DMS79 (cell line): ENCODE results near the gene SDF4.
A peak's percentile ranks its signal among the peaks of the same experiment; 100 is the strongest.
"Not testable (repeated sequence)": the region's sequence is repeated elsewhere in the genome, so short reads cannot be mapped to it uniquely, and the experiment has no call there.

ENCODE experiments used
- DNase-seq: peaks from one replicate; lab custom pipeline; 2025; lab: John Stamatoyannopoulos, UW

SDF4 gene

DNA sequence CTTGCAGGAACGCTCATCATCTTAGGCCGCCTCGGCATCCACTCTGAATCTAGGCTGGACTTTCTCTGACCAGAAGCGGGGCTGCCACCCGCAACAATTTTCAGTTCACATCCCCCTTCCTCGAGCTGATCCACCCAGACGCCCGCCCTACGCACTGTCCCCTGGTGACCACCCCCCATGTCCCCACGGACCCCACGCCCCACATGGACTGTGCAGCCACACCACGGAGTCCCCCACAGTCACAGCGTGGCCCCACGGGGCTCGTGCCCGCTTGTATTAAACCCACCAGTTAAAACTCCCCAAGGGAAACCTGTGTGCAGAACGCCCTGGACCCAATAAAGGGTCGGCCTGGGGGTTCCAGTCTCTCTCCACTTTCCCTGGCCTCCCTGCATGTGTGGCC is 27.7 kb upstream of the SDF4 start:
- no peak for DNase-seq

GRCh38 chr1:1259119-1259488 is 27.3 kb upstream of the SDF4 start:
- DNase-seq = no peak

- no peak for DNase-seq
Observed at GRCh38 chr1:1256956-1257871, 25.4 kb upstream of the SDF4 start.

DNA sequence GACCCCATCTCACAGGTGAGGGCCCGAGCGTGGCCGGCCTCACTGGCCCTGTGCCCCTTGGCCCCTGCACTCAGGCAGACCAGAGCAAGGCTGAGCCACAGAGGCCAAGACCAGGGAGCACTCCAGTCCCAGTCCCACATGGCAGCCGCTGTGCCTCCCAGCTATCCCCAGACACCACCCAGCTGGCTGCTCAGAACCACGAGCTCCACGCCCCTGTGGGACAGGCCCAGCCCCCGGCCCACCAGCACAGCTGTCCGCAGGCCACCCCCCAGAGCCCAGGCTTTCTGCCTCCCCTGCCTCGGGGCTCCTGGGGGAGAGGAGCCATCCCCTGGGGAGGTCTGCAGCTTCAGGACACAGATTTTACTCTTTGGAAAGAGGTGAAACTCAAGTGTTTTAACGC is 23.8 kb upstream of the SDF4 start:
- no peak for DNase-seq

- DNase-seq = no peak
Observed at GRCh38 chr1:1255078-1255477, 23.3 kb upstream of the SDF4 start.

DNA sequence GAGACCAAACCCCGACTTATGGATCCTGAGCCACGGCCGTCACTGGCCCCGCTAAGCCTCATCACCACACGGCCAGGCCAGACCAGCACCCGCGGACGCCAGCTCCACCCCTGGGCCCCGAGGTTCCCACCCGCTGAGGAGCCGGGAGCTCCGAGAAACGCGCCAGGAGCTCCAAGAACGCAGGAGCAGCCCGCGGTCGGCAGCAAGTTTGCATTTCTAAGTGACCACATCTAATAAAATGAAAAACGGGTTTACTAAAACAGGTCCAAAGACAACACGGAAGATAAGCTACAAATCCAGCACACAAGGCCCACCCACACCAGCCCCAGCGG is 22.8 kb upstream of the SDF4 start:
- no peak for DNase-seq

GRCh38 chr1:1253972-1254666 is 22.3 kb upstream of the SDF4 start:
- DNase-seq = no peak

DNA sequence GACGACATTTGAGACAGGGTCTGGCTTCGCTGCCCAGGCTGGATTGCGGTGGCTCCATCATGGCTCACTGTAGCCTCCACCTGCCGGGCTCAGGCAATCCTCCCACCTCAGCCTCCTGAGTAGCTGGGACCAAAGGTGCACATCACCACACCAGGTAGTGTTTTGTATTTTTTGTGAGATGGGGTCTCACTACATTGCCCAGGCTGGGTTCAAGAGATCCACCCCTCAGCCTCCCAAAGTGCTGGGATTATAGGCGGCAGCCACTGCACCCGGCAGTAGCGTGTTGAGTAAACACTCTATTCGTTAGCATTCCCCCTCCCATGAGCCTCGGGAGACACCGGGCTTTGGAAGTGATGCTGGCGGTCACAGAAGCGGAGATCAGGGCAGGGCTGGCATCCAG is 21.5 kb upstream of the SDF4 start:
- no peak for DNase-seq

- peak; percentile 71 for DNase-seq
Observed at GRCh38 chr1:1250786-1251284, 19.0 kb upstream of the SDF4 start.

DNA sequence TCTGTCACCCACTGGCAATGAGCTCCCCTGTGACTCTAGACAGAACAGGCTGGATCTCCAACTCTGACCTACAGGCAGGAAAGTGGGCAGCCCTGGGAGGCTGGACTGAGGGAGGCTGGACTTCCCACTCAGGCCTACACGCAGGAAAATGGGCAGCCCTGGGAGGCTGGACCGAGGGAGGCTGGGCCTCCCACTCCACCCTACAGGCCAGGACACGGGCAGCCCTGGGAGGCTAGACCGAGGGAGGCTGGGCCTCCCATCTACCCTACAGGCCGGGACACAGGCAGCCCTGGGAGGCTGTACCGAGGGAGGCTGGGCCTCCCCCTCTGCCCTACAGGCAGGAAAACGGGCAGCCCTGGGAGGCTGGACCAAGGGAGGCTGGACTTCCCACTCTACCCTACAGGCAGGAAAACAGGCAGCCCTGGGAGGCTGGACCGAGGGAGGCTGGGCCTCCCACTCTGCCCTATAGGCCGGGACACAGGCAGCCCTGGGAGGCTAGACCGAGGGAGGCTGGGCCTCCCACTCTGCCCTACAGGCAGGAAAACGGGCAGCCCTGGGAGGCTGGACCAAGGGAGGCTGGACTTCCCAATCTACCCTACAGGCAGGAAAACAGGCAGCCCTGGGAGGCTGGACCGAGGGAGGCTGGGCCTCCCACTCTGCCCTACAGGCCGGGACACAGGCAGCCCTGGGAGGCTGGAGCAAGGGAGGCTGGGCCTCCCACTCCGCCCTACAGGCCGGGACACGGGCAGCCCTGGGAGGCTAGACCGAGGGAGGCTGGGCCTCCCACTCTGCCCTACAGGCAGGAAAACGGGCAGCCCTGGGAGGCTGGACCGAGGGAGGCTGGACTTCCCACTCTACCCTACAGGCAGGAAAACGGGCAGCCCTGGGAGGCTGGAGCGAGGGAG is 16.5 kb upstream of the SDF4 start:
- DNase-seq = not testable (repeated sequence)

GRCh38 chr1:1247341-1247913 is 15.6 kb upstream of the SDF4 start:
- no peak for DNase-seq

GRCh38 chr1:1246577-1247340 is 15.0 kb upstream of the SDF4 start, which contains the start of gene C1QTNF12:
Gene C1QTNF12, minus strand, starts transcription at chr1:1246722. Its CDS starts 32 bp downstream, at chr1:1246690.
- DNase-seq = no peak

DNA sequence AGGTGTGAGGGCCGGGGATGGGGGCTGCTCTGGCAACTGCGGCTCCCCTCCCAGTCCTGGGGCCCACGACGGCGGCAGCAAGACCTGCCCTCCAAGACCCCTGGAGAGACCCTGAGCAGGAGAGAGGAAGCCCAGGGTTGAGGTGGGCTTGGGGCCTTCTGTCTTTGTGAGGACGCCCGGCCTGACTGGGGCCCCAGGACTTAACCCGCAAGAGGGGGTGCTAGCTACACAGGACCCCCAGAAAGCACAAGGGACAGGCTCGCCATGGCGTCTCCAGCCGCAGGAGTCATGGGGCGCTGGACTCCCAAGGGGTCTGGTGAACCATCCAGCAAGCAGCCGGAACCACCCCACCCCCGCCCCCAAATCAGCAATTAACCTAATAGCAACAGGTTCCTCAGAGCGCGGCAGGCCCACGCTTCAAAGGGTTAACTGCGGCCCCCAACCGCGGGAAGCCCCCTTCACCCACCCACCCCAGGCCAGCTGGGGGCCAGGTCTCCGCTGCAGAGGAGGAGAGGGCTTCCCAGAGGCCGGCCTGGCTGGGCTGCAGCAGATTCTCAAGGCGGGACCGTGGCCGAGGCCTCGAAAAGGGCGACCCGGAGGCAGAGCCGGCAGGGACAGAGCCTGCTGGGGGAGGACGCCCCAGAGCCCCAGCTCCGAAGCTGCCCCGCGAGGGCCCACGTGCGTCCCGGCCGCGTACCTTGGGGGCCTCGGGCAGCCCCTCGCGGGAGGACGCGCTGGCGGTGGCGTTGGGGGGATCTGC is 14.2 kb upstream of the SDF4 start:
- no peak for DNase-seq

- DNase-seq = no peak
Observed at GRCh38 chr1:1245178-1245816, 13.5 kb upstream of the SDF4 start.

DNA sequence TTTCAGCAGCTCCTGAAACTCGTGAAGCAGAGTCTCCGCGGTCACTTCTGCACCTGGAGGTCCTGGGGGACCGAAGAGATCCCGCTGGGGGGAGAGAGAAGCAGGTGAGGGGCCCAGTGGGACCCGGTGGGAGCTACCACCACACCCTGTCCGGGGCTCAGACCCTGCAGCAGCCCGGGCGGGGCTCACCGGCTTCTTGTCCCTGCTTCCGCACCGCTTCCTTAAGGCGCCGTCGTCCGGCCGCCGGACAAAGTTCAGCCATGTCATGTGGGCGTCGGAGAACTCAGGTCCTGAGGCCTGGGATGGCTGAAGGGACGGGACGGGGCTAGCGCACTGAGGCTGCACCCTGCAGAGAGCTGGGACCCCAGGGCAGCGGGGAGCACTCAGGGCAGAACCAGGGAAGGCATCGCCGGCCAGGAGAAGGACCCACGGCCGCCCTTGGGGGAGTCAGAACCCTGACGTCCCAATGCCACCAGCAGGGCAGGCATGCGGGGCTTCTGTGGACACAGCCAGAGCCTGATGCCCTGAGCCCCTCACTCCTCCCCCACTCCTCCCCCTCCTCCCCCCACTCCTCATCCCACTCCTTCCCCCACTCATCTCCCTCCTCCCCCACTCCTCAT is 12.5 kb upstream of the SDF4 start:
- DNase-seq = no peak

DNA sequence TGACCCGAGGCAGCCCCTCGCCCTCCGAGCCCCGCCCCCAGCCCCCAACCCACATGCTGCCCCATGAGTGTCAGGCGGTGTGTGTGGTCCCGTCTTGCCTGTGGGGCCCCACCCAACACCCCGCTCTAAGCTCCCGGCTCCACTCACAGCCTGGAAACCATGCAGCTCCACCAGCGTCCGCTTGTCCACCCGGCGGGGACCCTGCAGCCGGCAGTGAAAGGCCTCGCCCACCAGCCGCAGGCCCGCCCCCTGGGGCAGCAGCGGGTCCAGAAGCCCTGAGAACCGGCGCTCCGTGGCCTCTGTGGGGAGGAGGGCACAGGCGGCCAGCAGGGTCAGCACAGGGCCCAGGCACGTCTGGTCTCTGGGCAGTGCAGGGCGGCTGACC is 12.0 kb upstream of the SDF4 start:
- no peak for DNase-seq

- no peak for DNase-seq
Observed at GRCh38 chr1:1243266-1243660, 11.5 kb upstream of the SDF4 start.

- DNase-seq = no peak
Observed at GRCh38 chr1:1242461-1243265, 10.9 kb upstream of the SDF4 start.
